ENCODE data around the gene TBC1D21. TPM values are rescaled to one million over a fixed set of nuclear protein-coding genes. Genes with fewer than 3 reads are reported as not detected.

TBC1D21 gene
- total RNA-seq, 1 donor from 2014 or later = not detected

GRCh38 chr15:73844356-73844755, 29.0 kb upstream of the TBC1D21 start:
- FAIRE-seq = no peak
- Histone ChIP-seq H3K36me3 (ENCODE audit: control insufficient read depth, insufficient read depth, low read length) (no peaks in the 10 kb centered on the region), H3K27me3 (ENCODE audit: control insufficient read depth, insufficient read depth, low read length) (peaks cover 7% of the 10 kb centered on the region), H3K4me3 (ENCODE audit: low read depth, low read length) (no peak overlapping the region)
- DNase-seq (ENCODE audit: low read depth) = no peak
- no peak for TF ChIP-seq CTCF (IDR thresholded peaks at IDR 0.05; ENCODE audit: insufficient read depth, low read length, severe bottlenecking)

GRCh38 chr15:73845507-73845906, 27.9 kb upstream of the TBC1D21 start:
- DNase-seq (ENCODE audit: low read depth) (no peak), FAIRE-seq (no peak)
- Histone ChIP-seq H3K27me3 (ENCODE audit: control insufficient read depth, insufficient read depth, low read length) (peaks cover 7% of the 10 kb centered on the region), H3K36me3 (ENCODE audit: control insufficient read depth, insufficient read depth, low read length) (no peaks in the 10 kb centered on the region), H3K4me3 (ENCODE audit: low read depth, low read length) (no peak overlapping the region)
- TF ChIP-seq CTCF (IDR thresholded peaks at IDR 0.05; ENCODE audit: insufficient read depth, low read length, severe bottlenecking) = no peak

GRCh38 chr15:73845907-73846306, 27.5 kb upstream of the TBC1D21 start:
- DNase-seq (ENCODE audit: low read depth) (no peak), FAIRE-seq (no peak)
- Histone ChIP-seq H3K27me3 (ENCODE audit: control insufficient read depth, insufficient read depth, low read length) (peaks cover 7% of the 10 kb centered on the region), H3K4me3 (ENCODE audit: low read depth, low read length) (no peak overlapping the region), H3K36me3 (ENCODE audit: control insufficient read depth, insufficient read depth, low read length) (no peaks in the 10 kb centered on the region)
- TF ChIP-seq CTCF (IDR thresholded peaks at IDR 0.05; ENCODE audit: insufficient read depth, low read length, severe bottlenecking) = no peak

- TF ChIP-seq CTCF (IDR thresholded peaks at IDR 0.05; ENCODE audit: insufficient read depth, low read length, severe bottlenecking) = no peak
- no peak for FAIRE-seq
- Histone ChIP-seq H3K4me3 (ENCODE audit: low read depth, low read length) (no peak overlapping the region), H3K36me3 (ENCODE audit: control insufficient read depth, insufficient read depth, low read length) (no peaks in the 10 kb centered on the region), H3K27me3 (ENCODE audit: control insufficient read depth, insufficient read depth, low read length) (peaks cover 4% of the 10 kb centered on the region)
- DNase-seq (ENCODE audit: low read depth) = no peak
These were observed 23.7 kb upstream of the TBC1D21 start for GRCh38 chr15:73849641-73850040.

- TF ChIP-seq CTCF (IDR thresholded peaks at IDR 0.05; ENCODE audit: insufficient read depth, low read length, severe bottlenecking) = no peak
- Histone ChIP-seq H3K4me3 (ENCODE audit: low read depth, low read length) (no peak overlapping the region), H3K27me3 (ENCODE audit: control insufficient read depth, insufficient read depth, low read length) (peaks cover 2% of the 10 kb centered on the region), H3K36me3 (ENCODE audit: control insufficient read depth, insufficient read depth, low read length) (no peaks in the 10 kb centered on the region)
- FAIRE-seq (no peak), DNase-seq (ENCODE audit: low read depth) (no peak)
These were observed 23.1 kb upstream of the TBC1D21 start for GRCh38 chr15:73850228-73850627.

GRCh38 chr15:73851689-73852088, 21.7 kb upstream of the TBC1D21 start:
- Histone ChIP-seq H3K4me3 (ENCODE audit: low read depth, low read length) (no peak overlapping the region), H3K36me3 (ENCODE audit: control insufficient read depth, insufficient read depth, low read length) (no peaks in the 10 kb centered on the region), H3K27me3 (ENCODE audit: control insufficient read depth, insufficient read depth, low read length) (no peaks in the 10 kb centered on the region)
- FAIRE-seq (no peak), DNase-seq (ENCODE audit: low read depth) (peak; percentile 49)
- TF ChIP-seq CTCF (IDR thresholded peaks at IDR 0.05; ENCODE audit: insufficient read depth, low read length, severe bottlenecking) = no peak
